Liver (tissue), 9 donors: ENCODE results near the gene CPED1. TPM values are rescaled to one million over a fixed set of nuclear protein-coding genes. Genes with fewer than 3 reads are reported as not detected.

ENCODE experiments used
- DNase-seq: peaks from one replicate; pipeline ENCODE4 v3.0.0-alpha.2; 2017; ENCODE audit warnings: low spot score
- H3K27ac ChIP-seq, 2 donors: one replicate each; pipeline ENCODE4 v1.7.0; 2013; ENCODE audit warnings: inconsistent platforms in 2 of 2, low read length in 2 of 2, control low read depth in 1 of 2, low read depth in 1 of 2, mild to moderate bottlenecking in 1 of 2
- H3K27me3 ChIP-seq, 4 donors: one replicate each; pipeline versions ENCODE4 v1.6.1 to v1.7.0; 2013; ENCODE audit warnings: low read length in 3 of 4, inconsistent platforms in 1 of 4, mild to moderate bottlenecking in 1 of 4, moderate library complexity in 1 of 4; ENCODE audit not compliant: control insufficient read depth in 4 of 4, insufficient read depth in 4 of 4
- H3K36me3 ChIP-seq, 4 donors: one replicate each; pipeline versions ENCODE4 v1.6.1 to v1.7.0; 2013; ENCODE audit warnings: low read length in 3 of 4, mild to moderate bottlenecking in 3 of 4, low read depth in 1 of 4, moderate library complexity in 1 of 4; ENCODE audit not compliant: control insufficient read depth in 4 of 4, insufficient read depth in 3 of 4
- H3K4me1 ChIP-seq, 4 donors: one replicate each; pipeline versions ENCODE4 v1.6.1 to v1.7.0; 2013; ENCODE audit warnings: low read length in 3 of 4, mild to moderate bottlenecking in 3 of 4, moderate library complexity in 1 of 4; ENCODE audit not compliant: control insufficient read depth in 4 of 4, insufficient read depth in 4 of 4
- H3K4me3 ChIP-seq, 3 donors: one replicate each; pipeline versions ENCODE4 v1.6.1 to v1.7.0; 2013; ENCODE audit warnings: low read length in 3 of 3, control low read depth in 1 of 3, low read depth in 1 of 3, mild to moderate bottlenecking in 1 of 3
- H3K9ac ChIP-seq, 2 donors: one replicate each; pipeline ENCODE4 v1.7.0; 2013; ENCODE audit warnings: low read length in 2 of 2, mild to moderate bottlenecking in 2 of 2, moderate library complexity in 2 of 2, control low read depth in 1 of 2, low read depth in 1 of 2
- H3K9me3 ChIP-seq, 4 donors: one replicate each; pipeline versions ENCODE4 v1.6.1 to v1.7.0; 2013; ENCODE audit warnings: low read length in 3 of 4; ENCODE audit not compliant: control insufficient read depth in 4 of 4
- ATF3 ChIP-seq: IDR thresholded peaks from 2 replicates; pipeline ENCODE4 v1.6.1; 2016; ENCODE audit warnings: antibody characterized with exemption
- EGR1 ChIP-seq, 2 donors: IDR thresholded peaks; 2 replicates each; pipeline ENCODE4 v1.6.1; 2016 to 2018; ENCODE audit warnings: antibody characterized with exemption in 2 of 2, low read depth in 2 of 2
- FOXA1 ChIP-seq: IDR thresholded peaks from 2 replicates; pipeline ENCODE4 v1.6.1; 2016; ENCODE audit warnings: antibody characterized with exemption
- FOXA2 ChIP-seq: IDR thresholded peaks from 2 replicates; pipeline ENCODE4 v1.6.1; 2016; ENCODE audit warnings: antibody characterized with exemption
- GABPA ChIP-seq, 2 donors: IDR thresholded peaks in 1 of 2; conservative IDR thresholded peaks in 1 of 2; 2 replicates each; pipeline ENCODE4 v1.6.1; 2016; ENCODE audit warnings: antibody characterized with exemption in 2 of 2, mild to moderate bottlenecking in 1 of 2, moderate library complexity in 1 of 2
- HNF4A ChIP-seq, 2 donors: conservative IDR thresholded peaks; 2 replicates each; pipeline ENCODE4 v1.6.1; 2016; ENCODE audit warnings: antibody characterized with exemption in 2 of 2, mild to moderate bottlenecking in 2 of 2
- HNF4G ChIP-seq: IDR thresholded peaks from 2 replicates; pipeline ENCODE4 v1.6.1; 2016; ENCODE audit warnings: antibody characterized with exemption
- JUND ChIP-seq, 2 donors: IDR thresholded peaks; 2 replicates each; pipeline ENCODE4 v1.6.1; 2016; ENCODE audit warnings: antibody characterized with exemption in 2 of 2
- MAX ChIP-seq: IDR thresholded peaks from 2 replicates; pipeline ENCODE4 v1.6.1; 2016; ENCODE audit warnings: antibody characterized with exemption
- NR2F2 ChIP-seq: IDR thresholded peaks from 2 replicates; pipeline ENCODE4 v1.6.1; 2016; ENCODE audit warnings: antibody characterized with exemption
- RAD21 ChIP-seq, 2 donors: IDR thresholded peaks; 2 replicates each; pipeline ENCODE4 v1.6.1; 2016; ENCODE audit warnings: antibody characterized with exemption in 2 of 2, mild to moderate bottlenecking in 2 of 2
- REST ChIP-seq: IDR thresholded peaks from 2 replicates; pipeline ENCODE4 v1.6.1; 2016; ENCODE audit warnings: antibody characterized with exemption, mild to moderate bottlenecking
- RXRA ChIP-seq, 2 donors: IDR thresholded peaks; 2 replicates each; pipeline ENCODE4 v1.6.1; 2017 to 2018; ENCODE audit warnings: antibody characterized with exemption in 2 of 2, mild to moderate bottlenecking in 1 of 2
- SP1 ChIP-seq: IDR thresholded peaks from 2 replicates; pipeline ENCODE4 v1.6.1; 2018; ENCODE audit warnings: antibody characterized with exemption, mild to moderate bottlenecking
- TAF1 ChIP-seq: conservative IDR thresholded peaks from 2 replicates; pipeline ENCODE4 v1.6.1; 2016; ENCODE audit warnings: antibody characterized with exemption, mild to moderate bottlenecking
- YY1 ChIP-seq: IDR thresholded peaks from 2 replicates; pipeline ENCODE4 v1.6.1; 2016; ENCODE audit warnings: antibody characterized with exemption, mild to moderate bottlenecking
- WGBS: extraction: QIAGEN DNeasy Blood & Tissue Kit; methylation state at CpG from one replicate; pipeline ENCODE4 v1.1.7; 2013; 5-methylcytosine and 5-hydroxymethylcytosine counted together
- polyA plus RNA-seq, 2 donors: library from polyadenylated mRNA; stranded (reverse) in 1 of 2; unstranded in 1 of 2; fragments of 200-250 nt in 1 of 2; fragments of >200 nt in 1 of 2; fragmentation: Nextera tagmentation in 1 of 2; extraction: Ambion mirVana in 1 of 2; gene quantifications; one replicate each; pipeline versions ENCODE4 v1.2.1 to v1.2.3, GENCODE V29; 2013 to 2015
- total RNA-seq, 2 donors: library from RNA; depleted of rRNA; stranded (reverse); fragments of >200 nt; gene quantifications; one replicate each; pipeline ENCODE4 v1.2.3, GENCODE V29; 2014
- TF ChIP-seq, protein P1 (sequence below): IDR thresholded peaks from 2 replicates; pipeline ENCODE4 v1.6.1; 2016; ENCODE audit warnings: antibody characterized with exemption
- TF ChIP-seq, protein P2 (sequence below): fragments of 150-350 bp; IDR thresholded peaks from 2 replicates; pipeline ENCODE4 v1.5.1; 2017; ENCODE audit warnings: improper control_type of control experiment, low read depth, low read length; ENCODE audit not compliant: missing input control
- donor health status: healthy.
- donor health status: healthy.
- donor health status: healthy.
- donor health status: healthy.
- donor health status: healthy.

CPED1 gene
- total and polyA plus RNA-seq, 4 donors = 8.5 to 58.0 (median 14.6) TPM

DNA sequence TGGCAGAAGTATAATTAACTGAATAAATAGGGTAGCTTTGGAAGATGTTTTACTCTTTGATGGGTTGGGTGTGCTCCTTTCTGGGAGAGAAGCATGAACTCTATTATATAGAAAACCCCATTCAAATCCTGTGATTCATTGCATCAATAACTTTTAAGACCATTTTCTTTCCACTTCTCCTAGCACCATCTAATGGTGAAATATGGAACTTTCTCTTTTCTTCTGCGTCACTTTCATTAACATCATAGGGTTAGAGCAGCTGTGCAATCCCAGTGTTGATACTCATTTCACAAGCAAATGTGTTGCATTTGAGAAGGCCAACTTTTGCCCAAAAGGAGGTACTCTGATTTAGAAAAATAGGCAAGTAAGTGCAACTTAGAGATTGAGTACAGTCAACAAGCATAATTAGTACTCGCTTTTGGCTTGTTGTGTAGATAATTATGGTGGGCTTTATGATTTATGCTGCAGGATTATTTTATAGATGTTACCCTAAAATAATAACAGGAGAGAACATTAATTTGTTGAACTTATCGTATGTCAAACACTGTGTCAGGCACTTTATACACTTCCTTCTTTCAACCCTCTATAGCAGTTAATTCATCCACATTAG lies 92.9 kb downstream of the CPED1 start:
- Histone ChIP-seq H3K4me1 (peaks cover 0 to 27% (median 21%) of the 10 kb centered on the region in 4 donors), H3K27ac (no peak overlapping the region), H3K27me3 (no peaks in the 10 kb centered on the region), H3K4me3 (no peak overlapping the region), H3K9me3 (no peaks in the 10 kb centered on the region), H3K36me3 (no peaks in the 10 kb centered on the region), H3K9ac (no peak overlapping the region)
- no peak for DNase-seq
- TF ChIP-seq NR2F2 = peak; percentile 23
- TF ChIP-seq, protein P1, sequence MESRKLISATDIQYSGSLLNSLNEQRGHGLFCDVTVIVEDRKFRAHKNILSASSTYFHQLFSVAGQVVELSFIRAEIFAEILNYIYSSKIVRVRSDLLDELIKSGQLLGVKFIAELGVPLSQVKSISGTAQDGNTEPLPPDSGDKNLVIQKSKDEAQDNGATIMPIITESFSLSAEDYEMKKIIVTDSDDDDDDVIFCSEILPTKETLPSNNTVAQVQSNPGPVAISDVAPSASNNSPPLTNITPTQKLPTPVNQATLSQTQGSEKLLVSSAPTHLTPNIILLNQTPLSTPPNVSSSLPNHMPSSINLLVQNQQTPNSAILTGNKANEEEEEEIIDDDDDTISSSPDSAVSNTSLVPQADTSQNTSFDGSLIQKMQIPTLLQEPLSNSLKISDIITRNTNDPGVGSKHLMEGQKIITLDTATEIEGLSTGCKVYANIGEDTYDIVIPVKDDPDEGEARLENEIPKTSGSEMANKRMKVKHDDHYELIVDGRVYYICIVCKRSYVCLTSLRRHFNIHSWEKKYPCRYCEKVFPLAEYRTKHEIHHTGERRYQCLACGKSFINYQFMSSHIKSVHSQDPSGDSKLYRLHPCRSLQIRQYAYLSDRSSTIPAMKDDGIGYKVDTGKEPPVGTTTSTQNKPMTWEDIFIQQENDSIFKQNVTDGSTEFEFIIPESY = no peak
- no peak for TF ChIP-seq MAX
- no peak for TF ChIP-seq FOXA1
- peak; percentile 20 for TF ChIP-seq YY1
- no peak for TF ChIP-seq GABPA (IDR thresholded peaks at IDR 0.05 in 1 of 2, conservative IDR thresholded peaks at IDR 0.05 in 1 of 2)
- no peak for TF ChIP-seq REST
- TF ChIP-seq, protein P2, sequence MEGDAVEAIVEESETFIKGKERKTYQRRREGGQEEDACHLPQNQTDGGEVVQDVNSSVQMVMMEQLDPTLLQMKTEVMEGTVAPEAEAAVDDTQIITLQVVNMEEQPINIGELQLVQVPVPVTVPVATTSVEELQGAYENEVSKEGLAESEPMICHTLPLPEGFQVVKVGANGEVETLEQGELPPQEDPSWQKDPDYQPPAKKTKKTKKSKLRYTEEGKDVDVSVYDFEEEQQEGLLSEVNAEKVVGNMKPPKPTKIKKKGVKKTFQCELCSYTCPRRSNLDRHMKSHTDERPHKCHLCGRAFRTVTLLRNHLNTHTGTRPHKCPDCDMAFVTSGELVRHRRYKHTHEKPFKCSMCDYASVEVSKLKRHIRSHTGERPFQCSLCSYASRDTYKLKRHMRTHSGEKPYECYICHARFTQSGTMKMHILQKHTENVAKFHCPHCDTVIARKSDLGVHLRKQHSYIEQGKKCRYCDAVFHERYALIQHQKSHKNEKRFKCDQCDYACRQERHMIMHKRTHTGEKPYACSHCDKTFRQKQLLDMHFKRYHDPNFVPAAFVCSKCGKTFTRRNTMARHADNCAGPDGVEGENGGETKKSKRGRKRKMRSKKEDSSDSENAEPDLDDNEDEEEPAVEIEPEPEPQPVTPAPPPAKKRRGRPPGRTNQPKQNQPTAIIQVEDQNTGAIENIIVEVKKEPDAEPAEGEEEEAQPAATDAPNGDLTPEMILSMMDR = peak; percentile 82
- no peak for TF ChIP-seq EGR1 (IDR thresholded peaks at IDR 0.05; ENCODE audit: low read depth in 2 of 2)
- peak; percentile 46 for TF ChIP-seq ATF3
- peak; percentile 31 to 53 for TF ChIP-seq RXRA (IDR thresholded peaks at IDR 0.05)
- peak; percentile 52 for TF ChIP-seq FOXA2
- TF ChIP-seq HNF4A (conservative IDR thresholded peaks at IDR 0.05) = peak; percentile 30 to 49
- TF ChIP-seq TAF1 = no peak
- TF ChIP-seq HNF4G = no peak
- peak; percentile 36 for TF ChIP-seq SP1
- peak; percentile 22 to 43 for TF ChIP-seq JUND (IDR thresholded peaks at IDR 0.05)
- TF ChIP-seq RAD21 (IDR thresholded peaks at IDR 0.05) = peak; percentile 94 to 98
- WGBS = 52% methylated on average over 3 of the region's 3 CpGs
